Measurements from ENCODE around the gene RNF214. TPM values are rescaled to one million over a fixed set of nuclear protein-coding genes. Genes with fewer than 3 reads are reported as not detected.

Gene RNF214
- total RNA-seq, 2 donors from 2014 or later: 9.4 to 24.8 TPM

GRCh38 chr11:117197006-117197405, 35.5 kb upstream of the RNF214 start:
- WGBS: 91% methylated on average over 7 of the region's 7 CpGs
- TF ChIP-seq POLR2A (IDR thresholded peaks at IDR 0.05): no peak
- no peak for TF ChIP-seq CTCF (IDR thresholded peaks at IDR 0.05)
- no peak for TF ChIP-seq POLR2AphosphoS5 (IDR thresholded peaks at IDR 0.05)
- peak overlapping the region; percentile 82 to 83 for H3K27ac ChIP-seq

GRCh38 chr11:117197516-117198456, 34.7 kb upstream of the RNF214 start:
- H3K27ac ChIP-seq: peak overlapping the region; percentile 82 to 83
- H3K27me3 ChIP-seq (replicated peaks; ENCODE audit: insufficient read depth): no peaks in the 10 kb centered on the region
- 41% methylated on average over 17 of the region's 17 CpGs for WGBS
- no peaks in the 10 kb centered on the region for H3K9me3 ChIP-seq
- H3K36me3 ChIP-seq: peaks cover 2 to 19% of the 10 kb centered on the region in 2 donors
- intact Hi-C loops (cut with DNase I): loop anchor here (2.0 kb wide), 1 partner anchor 23 kb away; no protein-coding TSS in a partner anchor
- peak in 3 of 4 experiments; percentile 34 to 54 (median 48) for TF ChIP-seq CTCF (IDR thresholded peaks at IDR 0.05)
- no peak for TF ChIP-seq POLR2A (IDR thresholded peaks at IDR 0.05)
- TF ChIP-seq POLR2AphosphoS5 (IDR thresholded peaks at IDR 0.05): peak; percentile 49
- peak; percentile 58 for DNase-seq (ENCODE audit: low spot score)
- peak overlapping the region in 1 of 2 donors; percentile 36 for H3K4me3 ChIP-seq
- peaks cover 10% of the 10 kb centered on the region for H3K4me1 ChIP-seq (replicated peaks)

More at GRCh38 chr11:117197006-117197405, 35.5 kb upstream of the RNF214 start:
- H3K36me3 ChIP-seq: peaks cover 4 to 26% of the 10 kb centered on the region in 2 donors
- H3K27me3 ChIP-seq (replicated peaks; ENCODE audit: insufficient read depth): no peaks in the 10 kb centered on the region
- no peak for DNase-seq (ENCODE audit: low spot score)
- intact Hi-C loops (cut with DNase I): no loop called here
- no peak overlapping the region for H3K4me3 ChIP-seq
- H3K9me3 ChIP-seq: no peaks in the 10 kb centered on the region
- H3K4me1 ChIP-seq (replicated peaks): peaks cover 10% of the 10 kb centered on the region

- Histone ChIP-seq H3K27ac (peak overlapping the region; percentile 82 to 83), H3K9me3 (no peaks in the 10 kb centered on the region), H3K36me3 (peaks cover 3 to 18% of the 10 kb centered on the region in 2 donors), H3K4me1 (replicated peaks) (peaks cover 10% of the 10 kb centered on the region), H3K4me3 (peak overlapping the region; percentile 9 to 36), H3K27me3 (replicated peaks; ENCODE audit: insufficient read depth) (no peaks in the 10 kb centered on the region)
- DNase-seq (ENCODE audit: low spot score): no peak
- TF ChIP-seq POLR2AphosphoS5 (IDR thresholded peaks at IDR 0.05) (no peak), POLR2A (IDR thresholded peaks at IDR 0.05) (no peak), CTCF (IDR thresholded peaks at IDR 0.05) (no peak)
- intact Hi-C loops (cut with DNase I): loop anchor here (2.0 kb wide), 1 partner anchor 22 kb away; no protein-coding TSS in a partner anchor
- 66% methylated on average over 4 of the region's 4 CpGs for WGBS
Measured at GRCh38 chr11:117198613-117199012, 33.9 kb upstream of the RNF214 start.

GRCh38 chr11:117199053-117199915, 33.2 kb upstream of the RNF214 start, which contains the start of gene TAGLN:
Gene TAGLN (plus strand): TSS chr11:117199370. CDS start chr11:117203014, 3,644 bp downstream.
- intact Hi-C loops (cut with DNase I): loop anchor here (2.0 kb wide), 1 partner anchor 22 kb away; no protein-coding TSS in a partner anchor
- H3K27me3 ChIP-seq (replicated peaks; ENCODE audit: insufficient read depth): no peaks in the 10 kb centered on the region
- H3K36me3 ChIP-seq: peaks cover 3 to 19% of the 10 kb centered on the region in 2 donors
- peaks cover 10% of the 10 kb centered on the region for H3K4me1 ChIP-seq (replicated peaks)
- peak within 1 kb of the TSS; percentile 82 to 83 for H3K27ac ChIP-seq
- DNase-seq (ENCODE audit: low spot score): peak; percentile 49
- peak within 1 kb of the TSS; percentile 34 to 36 for H3K4me3 ChIP-seq
- peak; percentile 48 for TF ChIP-seq POLR2AphosphoS5 (IDR thresholded peaks at IDR 0.05)
- no peak for TF ChIP-seq POLR2A (IDR thresholded peaks at IDR 0.05)
- H3K9me3 ChIP-seq: no peaks in the 10 kb centered on the region
- 22% methylated on average over 31 of the region's 34 CpGs for WGBS

All from prostate gland (tissue), 2 donors.